H1 (cell line): ENCODE results near the gene RND2. TPM values are rescaled to one million over a fixed set of nuclear protein-coding genes. Genes with fewer than 3 reads are reported as not detected.

Source experiments
- CTCF ChIA-PET: fragments of 300-600 bp; sonication (Branson Sonifier 250); formaldehyde crosslinking; loops from one replicate; lab custom pipeline; 2021; ENCODE audit not compliant: partially characterized antibody; lab: Charles Lee
- POLR2A ChIA-PET: fragments of 300-600 bp; sonication (Branson Sonifier 250); formaldehyde crosslinking; loops from one replicate; lab custom pipeline; 2021; ENCODE audit warnings: inconsistent platforms; ENCODE audit not compliant: partially characterized antibody; lab: Charles Lee
- DNase-seq, 2 experiments: peaks; one replicate each; pipeline versions ENCODE4 v3.0.0 to v3.0.0-alpha.2; 2010 to 2022; ENCODE audit warnings: low spot score in 2 of 2, low read depth in 1 of 2, mixed read lengths in 1 of 2
- FAIRE-seq: peaks from 2 replicates; lab custom pipeline; 2011; peaks lifted over from hg19 to GRCh38; lab: Jason Lieb, UNC
- H2AFZ ChIP-seq: 2 replicates; pipeline ENCODE4 v1.8.1; 2012; ENCODE audit warnings: low read length, inconsistent platforms
- H2AK5ac ChIP-seq: 2 replicates; pipeline ENCODE4 v1.6.1; 2013; ENCODE audit warnings: low read depth, low read length
- H2BK120ac ChIP-seq: replicated peaks from 2 replicates; pipeline ENCODE3; 2013; ENCODE audit warnings: low read depth, low read length, inconsistent platforms
- H2BK12ac ChIP-seq: 2 replicates; pipeline ENCODE4 v1.6.1; 2013; ENCODE audit warnings: low read depth, low read length
- H2BK15ac ChIP-seq: 2 replicates; pipeline ENCODE4 v1.6.1; 2013; ENCODE audit warnings: low read length
- H2BK20ac ChIP-seq: 2 replicates; pipeline ENCODE4 v1.6.1; 2013; ENCODE audit warnings: low read length
- H2BK5ac ChIP-seq: 2 replicates; pipeline ENCODE4 v1.6.1; 2013; ENCODE audit warnings: low read depth, low read length
- H3K14ac ChIP-seq: 2 replicates; pipeline ENCODE4 v1.6.1; 2013; ENCODE audit warnings: inconsistent platforms; ENCODE audit not compliant: insufficient read length
- H3K18ac ChIP-seq: 2 replicates; pipeline ENCODE4 v1.6.1; 2013; ENCODE audit warnings: low read length; ENCODE audit errors: extremely low read depth
- H3K23ac ChIP-seq: 2 replicates; pipeline ENCODE4 v1.6.1; 2013; ENCODE audit warnings: inconsistent platforms; ENCODE audit not compliant: insufficient read length
- H3K23me2 ChIP-seq: 2 replicates; pipeline ENCODE4 v1.6.1; 2013; ENCODE audit warnings: low read depth, low read length
- H3K27ac ChIP-seq: 2 replicates; pipeline ENCODE4 v1.6.1; 2011; ENCODE audit warnings: low read depth, low read length, inconsistent platforms
- H3K27me3 ChIP-seq, 4 experiments: replicated peaks in 1 of 4; 1 replicate in 1 of 4; 2 replicates in 3 of 4; pipeline versions ENCODE4 v1.6.1 to v1.8.1; 2011 to 2013; ENCODE audit warnings: low read length in 3 of 4, mild to moderate bottlenecking in 3 of 4, inconsistent platforms in 2 of 4, mixed read lengths in 2 of 4, moderate library complexity in 1 of 4; ENCODE audit not compliant: control insufficient read depth in 3 of 4, insufficient read depth in 3 of 4; ENCODE audit errors: extremely low read depth in 1 of 4
- H3K36me3 ChIP-seq, 4 experiments: 2 replicates each; pipeline versions ENCODE4 v1.6.1 to v1.8.1; 2011 to 2013; ENCODE audit warnings: mild to moderate bottlenecking in 4 of 4, low read length in 3 of 4, moderate library complexity in 2 of 4, control low read depth in 1 of 4, inconsistent platforms in 1 of 4; ENCODE audit not compliant: insufficient read depth in 4 of 4, control insufficient read depth in 2 of 4
- H3K4ac ChIP-seq: replicated peaks from 2 replicates; pipeline ENCODE3; 2013; ENCODE audit warnings: low read length, low read depth, mixed read lengths, inconsistent platforms; ENCODE audit not compliant: insufficient read length
- H3K4me1 ChIP-seq, 4 experiments: replicated peaks in 1 of 4; 1 replicate in 1 of 4; 2 replicates in 3 of 4; pipeline versions ENCODE4 v1.6.1 to v1.8.1; 2011 to 2013; ENCODE audit warnings: low read length in 3 of 4, inconsistent platforms in 2 of 4, mixed read lengths in 1 of 4; ENCODE audit not compliant: insufficient read depth in 4 of 4, control insufficient read depth in 3 of 4
- H3K4me2 ChIP-seq, 2 experiments: 2 replicates each; pipeline versions ENCODE4 v1.6.1 to v1.8.1; 2011 to 2013; ENCODE audit warnings: low read depth in 2 of 2, low read length in 2 of 2, control low read depth in 1 of 2, inconsistent platforms in 1 of 2, mild to moderate bottlenecking in 1 of 2; ENCODE audit not compliant: insufficient read depth in 1 of 2
- H3K4me3 ChIP-seq, 4 experiments: fragments of 200-600, 300-600 bp in 1 of 4; sonication (generic), shearing (Covaris generic), sonication (Bioruptor Twin) in 1 of 4; 2 replicates each; pipeline versions ENCODE4 v1.5.1 to v1.8.1; 2011 to 2016; ENCODE audit warnings: low read length in 4 of 4, low read depth in 3 of 4, control low read depth in 2 of 4, inconsistent platforms in 2 of 4, mild to moderate bottlenecking in 2 of 4, mixed read lengths in 1 of 4, moderate library complexity in 1 of 4; ENCODE audit not compliant: insufficient read depth in 2 of 4; ENCODE audit errors: extremely low read depth in 1 of 4
- H3K56ac ChIP-seq: replicated peaks from 2 replicates; pipeline ENCODE3; 2013; ENCODE audit warnings: low read depth, mild to moderate bottlenecking, mixed read lengths, low read length, inconsistent platforms; ENCODE audit not compliant: insufficient read length
- H3K79me1 ChIP-seq: 2 replicates; pipeline ENCODE4 v1.6.1; 2013; ENCODE audit warnings: low read depth, low read length, control low read depth
- H3K79me2 ChIP-seq, 2 experiments: 2 replicates each; pipeline versions ENCODE4 v1.6.1 to v1.8.1; 2012 to 2013; ENCODE audit warnings: low read length in 2 of 2, mild to moderate bottlenecking in 2 of 2, inconsistent platforms in 1 of 2; ENCODE audit not compliant: insufficient read depth in 2 of 2, control insufficient read depth in 1 of 2
- H3K9ac ChIP-seq, 4 experiments: replicated peaks in 1 of 4; 1 replicate in 1 of 4; 2 replicates in 3 of 4; pipeline versions ENCODE4 v1.6.1 to v1.8.1; 2011 to 2013; ENCODE audit warnings: low read depth in 3 of 4, low read length in 3 of 4, control low read depth in 2 of 4, mild to moderate bottlenecking in 2 of 4, moderate library complexity in 2 of 4, inconsistent platforms in 1 of 4; ENCODE audit errors: extremely low read depth in 1 of 4
- H3K9me3 ChIP-seq, 2 experiments: 2 replicates each; pipeline versions ENCODE4 v1.6.1 to v1.8.1; 2012 to 2013; ENCODE audit warnings: mild to moderate bottlenecking in 2 of 2, moderate library complexity in 2 of 2, control low read depth in 1 of 2, inconsistent platforms in 1 of 2, low read depth in 1 of 2, low read length in 1 of 2, mixed read lengths in 1 of 2; ENCODE audit not compliant: insufficient read depth in 2 of 2
- H4K20me1 ChIP-seq, 2 experiments: replicated peaks in 1 of 2; 2 replicates each; pipeline versions ENCODE3 to v1.8.1; 2011 to 2013; ENCODE audit warnings: inconsistent platforms in 2 of 2, low read length in 2 of 2, mild to moderate bottlenecking in 1 of 2; ENCODE audit not compliant: insufficient read depth in 2 of 2, control insufficient read depth in 1 of 2
- H4K5ac ChIP-seq: 2 replicates; pipeline ENCODE4 v1.6.1; 2013; ENCODE audit warnings: low read length, low read depth, mixed read lengths, inconsistent platforms; ENCODE audit not compliant: insufficient read length
- H4K8ac ChIP-seq: 2 replicates; pipeline ENCODE4 v1.8.0; 2013; ENCODE audit warnings: mild to moderate bottlenecking, moderate library complexity, low read length, inconsistent platforms; ENCODE audit not compliant: insufficient read depth; ENCODE audit errors: extremely low read depth
- H4K91ac ChIP-seq: replicated peaks from 2 replicates; pipeline ENCODE3; 2013; ENCODE audit warnings: low read length, mixed read lengths, inconsistent platforms; ENCODE audit not compliant: insufficient read length
- HDAC6 ChIP-seq: IDR thresholded peaks from one replicate; pipeline ENCODE4 v1.7.1; 2012; ENCODE audit warnings: low read depth, mild to moderate bottlenecking, inconsistent platforms, low read length, moderate library complexity
- JUN ChIP-seq: IDR thresholded peaks from 2 replicates; pipeline ENCODE4 v1.6.1; 2011; ENCODE audit warnings: low read depth, mild to moderate bottlenecking, improper control_type of control experiment, low read length
- KDM5A ChIP-seq: fragments of 200-600 bp; IDR thresholded peaks from 2 replicates; pipeline ENCODE4 v1.7.1; 2012; ENCODE audit warnings: mild to moderate bottlenecking, low read length, inconsistent platforms, mixed read lengths
- NRF1 ChIP-seq: IDR thresholded peaks from 2 replicates; pipeline ENCODE4 v1.6.1; 2011; ENCODE audit warnings: mild to moderate bottlenecking, low read depth, low read length, improper control_type of control experiment
- RNF2 ChIP-seq: fragments of 200-900, 300-1000 bp; sonication (generic); IDR thresholded peaks from 2 replicates; pipeline ENCODE4 v1.7.1; 2016; ENCODE audit warnings: borderline replicate concordance, low read depth, mild to moderate bottlenecking, antibody characterized with exemption, low read length; ENCODE audit not compliant: poor library complexity, severe bottlenecking; ENCODE audit errors: missing control alignments
- SIN3A ChIP-seq, 2 experiments: IDR thresholded peaks in 1 of 2; conservative IDR thresholded peaks in 1 of 2; 2 replicates each; pipeline ENCODE4 v1.6.1; 2011 to 2012; ENCODE audit warnings: low read length in 2 of 2, improper control_type of control experiment in 1 of 2, low read depth in 1 of 2, mild to moderate bottlenecking in 1 of 2
- SP2 ChIP-seq: IDR thresholded peaks from 2 replicates; pipeline ENCODE4 v1.6.1; 2012; ENCODE audit warnings: mild to moderate bottlenecking, low read length, inconsistent platforms
- SUZ12 ChIP-seq: fragments of 200-600 bp; sonication (generic); IDR thresholded peaks from 2 replicates; pipeline ENCODE4 v1.6.1; 2012; ENCODE audit warnings: mild to moderate bottlenecking, inconsistent platforms, low read length, moderate library complexity, mixed read lengths
- TAF1 ChIP-seq: IDR thresholded peaks from 2 replicates; pipeline ENCODE4 v1.6.1; 2011; ENCODE audit warnings: mild to moderate bottlenecking, low read depth, low read length
- WGBS, 2 experiments: shearing (Covaris generic) in 1 of 2; methylation state at CpG; one replicate each; pipeline versions ENCODE4 v1.1.6 to v1.1.7; 2013 to 2015; ENCODE audit warnings: low lambda C conversion rate in 2 of 2, mixed read lengths in 2 of 2, inconsistent platforms in 1 of 2, low coverage in 1 of 2, missing lambda C conversion rate in 1 of 2; ENCODE audit not compliant: insufficient replicate concordance in 2 of 2, insufficient coverage in 1 of 2, insufficient read length in 1 of 2; ENCODE audit errors: extremely low coverage in 1 of 2, missing lambda C conversion rate in 1 of 2; 5-methylcytosine and 5-hydroxymethylcytosine counted together
- polyA plus RNA-seq, 7 experiments: library from polyadenylated mRNA; depleted of rRNA in 3 of 7; stranded (reverse) in 5 of 7; unstranded in 2 of 7; fragments of >200 nt in 5 of 7; fragments of 200-250 nt in 2 of 7; gene quantifications; 1 replicate in 5 of 7; 2 replicates in 1 of 7; 4 replicates in 1 of 7; pipeline versions ENCODE4 v1.2.1 to v1.2.3, GENCODE V29; 2011 to 2013; ENCODE audit warnings: missing spikeins in 2 of 7, mixed read lengths in 2 of 7
- total RNA-seq: library from RNA; stranded (reverse); fragmentation: NEBNext Ultra II Directional; extraction: Animal tissue kit (Norgen Biotek cat#: 25700); gene quantifications from 2 replicates; pipeline ENCODE4 v1.2.1, GENCODE V29; 2021

RND2 gene
- total and polyA plus RNA-seq, 2 of the 8 experiments (the other 6 are each of a cell fraction or from before 2014, with no cell fraction given), result 51.3 to 61.4 TPM

DNA sequence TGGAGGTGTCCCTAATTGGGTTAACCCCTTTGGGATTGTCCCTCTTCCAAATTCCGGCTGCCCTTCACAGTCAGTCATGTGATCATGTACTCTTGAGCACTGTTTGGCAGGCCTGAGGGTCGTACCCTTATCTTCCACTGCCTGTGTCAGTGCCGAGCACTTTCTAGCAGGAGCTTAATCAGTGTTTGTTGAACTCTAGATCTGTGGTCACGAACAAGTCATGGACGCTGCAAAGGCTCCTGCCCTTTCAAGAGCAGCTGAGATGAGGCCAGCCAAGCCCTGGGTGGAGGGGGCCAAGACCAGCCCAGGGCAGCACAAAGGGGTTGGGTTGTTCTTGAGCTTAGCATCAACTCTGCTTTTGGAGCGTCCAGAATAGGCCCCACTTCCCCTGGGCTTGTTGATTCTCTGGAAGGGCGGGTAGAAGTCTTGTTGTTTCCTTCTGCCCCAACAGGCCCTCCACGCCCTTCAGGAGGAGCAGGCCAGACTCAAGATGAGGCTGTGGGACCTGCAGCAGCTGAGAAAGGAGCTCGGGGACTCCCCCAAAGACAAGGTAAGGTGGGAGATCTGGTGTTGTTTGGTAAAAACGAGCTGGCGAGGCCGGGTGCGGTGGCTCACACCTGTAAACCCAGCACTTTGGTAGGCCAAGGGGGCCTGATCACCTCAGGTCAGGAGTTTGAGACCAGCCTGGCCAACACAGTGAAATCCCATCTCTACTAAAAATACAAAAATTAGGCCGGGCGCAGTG is 13.1 kb upstream of the RND2 start:
- H3K27me3 ChIP-seq, result no peaks in the 10 kb centered on the region
- no peak overlapping the region for H3K4ac ChIP-seq
- H2BK5ac ChIP-seq, result no peak overlapping the region
- H3K14ac ChIP-seq, result no peak overlapping the region
- H3K79me1 ChIP-seq, result 0 out of 2 replicates have a peak, but pooled peaks cover 6% of the 10 kb centered on the region
- H4K20me1 ChIP-seq, result peaks cover 4 to 5% of the 10 kb centered on the region in 2 experiments
- no peak overlapping the region for H4K5ac ChIP-seq
- DNase-seq, result no peak
- no peaks in the 10 kb centered on the region for H3K79me2 ChIP-seq
- H2AK5ac ChIP-seq, result no peak overlapping the region
- H3K9me3 ChIP-seq, result no peaks in the 10 kb centered on the region
- 92% methylated on average over 15 of the region's 15 CpGs; no CpG with 5 or more reads in 1 of the 2 experiments for WGBS, 2 experiments
- H3K27ac ChIP-seq, result no peak overlapping the region
- CTCF ChIA-PET, result interaction anchor here (0.6 to 1.9 kb wide), 5 partner anchors 10 to 834 kb away, joined by 3 to 6 read pairs (median 3); partner anchors contain the start of genes RPL27 and VAT1
- H3K36me3 ChIP-seq, result peaks cover 0 to 20% (median 5%) of the 10 kb centered on the region in 4 experiments; a peak in 6 of 8 replicates
- TF ChIP-seq JUN (no peak), TAF1 (no peak), SIN3A (conservative IDR thresholded peaks at IDR 0.05 in 1 of 2, IDR thresholded peaks at IDR 0.05 in 1 of 2; ENCODE audit: low read depth in 1 of 2, low read length in 2 of 2) (no peak), RNF2 (no peak), NRF1 (no peak), SP2 (no peak), KDM5A (no peak), SUZ12 (no peak), HDAC6 (no peak)
- TF ChIP-seq, all 59 proteins: peak for 0
- no peak overlapping the region for H3K56ac ChIP-seq
- no peak overlapping the region for H3K18ac ChIP-seq
- H3K23ac ChIP-seq, result no peak overlapping the region
- no peaks in the 10 kb centered on the region; the same call in 1 of the 2 replicates for H3K23me2 ChIP-seq
- H4K8ac ChIP-seq, result no peak overlapping the region; the same call in 1 of the 2 replicates
- H2BK120ac ChIP-seq, result no peak overlapping the region
- H2BK20ac ChIP-seq, result no peak overlapping the region
- H2AFZ ChIP-seq, result no peak overlapping the region
- H2BK12ac ChIP-seq, result no peak overlapping the region
- POLR2A ChIA-PET, result interaction anchor here (0.6 to 7.5 kb wide), 11 partner anchors 7 to 356 kb away, joined by 3 to 104 read pairs (median 3); partner anchors contain the start of genes IFI35, RPL27 and VAT1
- no peak overlapping the region for H2BK15ac ChIP-seq
- H3K4me1 ChIP-seq, result peaks cover 3 to 10% (median 4%) of the 10 kb centered on the region in 4 experiments
- FAIRE-seq, result no peak
- H4K91ac ChIP-seq, result no peak overlapping the region
- H3K4me3 ChIP-seq, result no peak overlapping the region
- H3K4me2 ChIP-seq, result no peak overlapping the region
- no peak overlapping the region for H3K9ac ChIP-seq
